Liver (tissue), 9 donors: ENCODE data around the gene FLRT2. TPM values are rescaled to one million over a fixed set of nuclear protein-coding genes. Genes with fewer than 3 reads are reported as not detected.

Experiments
- DNase-seq: peaks from one replicate; pipeline ENCODE4 v3.0.0-alpha.2; 2017; ENCODE audit warnings: low spot score
- H3K27ac ChIP-seq, 2 donors: one replicate each; pipeline ENCODE4 v1.7.0; 2013; ENCODE audit warnings: inconsistent platforms in 2 of 2, low read length in 2 of 2, control low read depth in 1 of 2, low read depth in 1 of 2, mild to moderate bottlenecking in 1 of 2
- H3K27me3 ChIP-seq, 4 donors: one replicate each; pipeline versions ENCODE4 v1.6.1 to v1.7.0; 2013; ENCODE audit warnings: low read length in 3 of 4, inconsistent platforms in 1 of 4, mild to moderate bottlenecking in 1 of 4, moderate library complexity in 1 of 4; ENCODE audit not compliant: control insufficient read depth in 4 of 4, insufficient read depth in 4 of 4
- H3K36me3 ChIP-seq, 4 donors: one replicate each; pipeline versions ENCODE4 v1.6.1 to v1.7.0; 2013; ENCODE audit warnings: low read length in 3 of 4, mild to moderate bottlenecking in 3 of 4, low read depth in 1 of 4, moderate library complexity in 1 of 4; ENCODE audit not compliant: control insufficient read depth in 4 of 4, insufficient read depth in 3 of 4
- H3K4me1 ChIP-seq, 4 donors: one replicate each; pipeline versions ENCODE4 v1.6.1 to v1.7.0; 2013; ENCODE audit warnings: low read length in 3 of 4, mild to moderate bottlenecking in 3 of 4, moderate library complexity in 1 of 4; ENCODE audit not compliant: control insufficient read depth in 4 of 4, insufficient read depth in 4 of 4
- H3K4me3 ChIP-seq, 3 donors: one replicate each; pipeline versions ENCODE4 v1.6.1 to v1.7.0; 2013; ENCODE audit warnings: low read length in 3 of 3, control low read depth in 1 of 3, low read depth in 1 of 3, mild to moderate bottlenecking in 1 of 3
- H3K9ac ChIP-seq, 2 donors: one replicate each; pipeline ENCODE4 v1.7.0; 2013; ENCODE audit warnings: low read length in 2 of 2, mild to moderate bottlenecking in 2 of 2, moderate library complexity in 2 of 2, control low read depth in 1 of 2, low read depth in 1 of 2
- H3K9me3 ChIP-seq, 4 donors: one replicate each; pipeline versions ENCODE4 v1.6.1 to v1.7.0; 2013; ENCODE audit warnings: low read length in 3 of 4; ENCODE audit not compliant: control insufficient read depth in 4 of 4
- EGR1 ChIP-seq, 2 donors: IDR thresholded peaks; 2 replicates each; pipeline ENCODE4 v1.6.1; 2016 to 2018; ENCODE audit warnings: antibody characterized with exemption in 2 of 2, low read depth in 2 of 2
- FOXA1 ChIP-seq: IDR thresholded peaks from 2 replicates; pipeline ENCODE4 v1.6.1; 2016; ENCODE audit warnings: antibody characterized with exemption
- FOXA2 ChIP-seq: IDR thresholded peaks from 2 replicates; pipeline ENCODE4 v1.6.1; 2016; ENCODE audit warnings: antibody characterized with exemption
- GABPA ChIP-seq, 2 donors: IDR thresholded peaks in 1 of 2; conservative IDR thresholded peaks in 1 of 2; 2 replicates each; pipeline ENCODE4 v1.6.1; 2016; ENCODE audit warnings: antibody characterized with exemption in 2 of 2, mild to moderate bottlenecking in 1 of 2, moderate library complexity in 1 of 2
- HNF4A ChIP-seq, 2 donors: conservative IDR thresholded peaks; 2 replicates each; pipeline ENCODE4 v1.6.1; 2016; ENCODE audit warnings: antibody characterized with exemption in 2 of 2, mild to moderate bottlenecking in 2 of 2
- HNF4G ChIP-seq: IDR thresholded peaks from 2 replicates; pipeline ENCODE4 v1.6.1; 2016; ENCODE audit warnings: antibody characterized with exemption
- JUND ChIP-seq, 2 donors: IDR thresholded peaks; 2 replicates each; pipeline ENCODE4 v1.6.1; 2016; ENCODE audit warnings: antibody characterized with exemption in 2 of 2
- NR2F2 ChIP-seq: IDR thresholded peaks from 2 replicates; pipeline ENCODE4 v1.6.1; 2016; ENCODE audit warnings: antibody characterized with exemption
- RAD21 ChIP-seq, 2 donors: IDR thresholded peaks; 2 replicates each; pipeline ENCODE4 v1.6.1; 2016; ENCODE audit warnings: antibody characterized with exemption in 2 of 2, mild to moderate bottlenecking in 2 of 2
- RXRA ChIP-seq, 2 donors: IDR thresholded peaks; 2 replicates each; pipeline ENCODE4 v1.6.1; 2017 to 2018; ENCODE audit warnings: antibody characterized with exemption in 2 of 2, mild to moderate bottlenecking in 1 of 2
- SP1 ChIP-seq: IDR thresholded peaks from 2 replicates; pipeline ENCODE4 v1.6.1; 2018; ENCODE audit warnings: antibody characterized with exemption, mild to moderate bottlenecking
- TAF1 ChIP-seq: conservative IDR thresholded peaks from 2 replicates; pipeline ENCODE4 v1.6.1; 2016; ENCODE audit warnings: antibody characterized with exemption, mild to moderate bottlenecking
- YY1 ChIP-seq: IDR thresholded peaks from 2 replicates; pipeline ENCODE4 v1.6.1; 2016; ENCODE audit warnings: antibody characterized with exemption, mild to moderate bottlenecking
- WGBS: extraction: QIAGEN DNeasy Blood & Tissue Kit; methylation state at CpG from one replicate; pipeline ENCODE4 v1.1.7; 2013; 5-methylcytosine and 5-hydroxymethylcytosine counted together
- polyA plus RNA-seq, 2 donors: library from polyadenylated mRNA; stranded (reverse) in 1 of 2; unstranded in 1 of 2; fragments of 200-250 nt in 1 of 2; fragments of >200 nt in 1 of 2; fragmentation: Nextera tagmentation in 1 of 2; extraction: Ambion mirVana in 1 of 2; gene quantifications; one replicate each; pipeline versions ENCODE4 v1.2.1 to v1.2.3, GENCODE V29; 2013 to 2015
- total RNA-seq, 2 donors: library from RNA; depleted of rRNA; stranded (reverse); fragments of >200 nt; gene quantifications; one replicate each; pipeline ENCODE4 v1.2.3, GENCODE V29; 2014
- TF ChIP-seq, protein P1 (sequence below): IDR thresholded peaks from 2 replicates; pipeline ENCODE4 v1.6.1; 2016; ENCODE audit warnings: antibody characterized with exemption
- TF ChIP-seq, protein P2 (sequence below): IDR thresholded peaks from 2 replicates; pipeline ENCODE4 v1.6.1; 2016; ENCODE audit warnings: antibody characterized with exemption
- TF ChIP-seq, protein P3 (sequence below): fragments of 150-350 bp; IDR thresholded peaks from 2 replicates; pipeline ENCODE4 v1.5.1; 2017; ENCODE audit warnings: improper control_type of control experiment, low read depth, low read length; ENCODE audit not compliant: missing input control
- TF ChIP-seq, protein P4 (sequence below): IDR thresholded peaks from 2 replicates; pipeline ENCODE4 v1.6.1; 2016; ENCODE audit warnings: antibody characterized with exemption, mild to moderate bottlenecking
- TF ChIP-seq, protein P5 (sequence below): IDR thresholded peaks from 2 replicates; pipeline ENCODE4 v1.6.1; 2016; ENCODE audit warnings: antibody characterized with exemption
- donor health status: healthy.
- donor health status: healthy.
- donor health status: healthy.
- donor health status: healthy.
- donor health status: healthy.

The FLRT2 gene
- total and polyA plus RNA-seq, 4 donors, result 0.90 to 8.2 (median 1.8) TPM

DNA sequence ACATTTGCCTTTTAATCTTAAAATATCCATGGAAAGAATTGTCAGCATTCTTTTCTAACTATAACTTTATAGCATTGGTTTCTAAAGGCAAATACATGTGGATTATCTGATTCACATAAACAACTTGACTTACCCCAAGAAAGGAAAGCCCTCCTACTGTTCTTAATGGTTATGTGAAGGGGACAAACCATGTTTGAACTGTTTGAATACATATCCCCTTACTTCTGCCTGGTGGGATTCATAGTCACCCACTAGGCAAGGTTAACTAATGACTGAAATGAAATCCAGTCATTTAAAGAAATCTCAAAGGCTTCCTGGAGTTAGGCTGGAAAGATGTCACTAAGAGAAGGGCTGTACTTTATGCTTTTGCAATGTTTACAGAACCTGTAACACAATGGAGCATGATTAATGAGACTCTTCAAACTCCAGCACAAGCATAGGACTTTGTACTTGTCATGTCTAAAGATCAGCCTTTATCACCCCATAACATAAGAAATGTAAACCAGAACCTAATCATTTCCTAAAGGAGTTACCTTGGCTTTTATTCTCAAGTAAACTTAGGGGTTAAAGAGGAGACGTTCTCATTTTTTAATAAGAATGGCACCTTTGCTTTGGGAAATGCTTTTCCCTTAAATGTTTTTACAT, 10.2 kb upstream of the FLRT2 start:
- WGBS, result 44% methylated on average over 1 of the region's 1 CpG
- H3K4me3 ChIP-seq, result no peak overlapping the region
- TF ChIP-seq JUND (IDR thresholded peaks at IDR 0.05) (no peak), HNF4G (no peak), HNF4A (conservative IDR thresholded peaks at IDR 0.05) (peak in 1 of 2 donors; percentile 57), EGR1 (IDR thresholded peaks at IDR 0.05; ENCODE audit: low read depth in 2 of 2) (no peak), FOXA2 (peak; percentile 27), NR2F2 (no peak), RXRA (IDR thresholded peaks at IDR 0.05) (peak in 1 of 2 donors; percentile 6), FOXA1 (no peak), SP1 (no peak), RAD21 (IDR thresholded peaks at IDR 0.05) (no peak), YY1 (no peak), GABPA (IDR thresholded peaks at IDR 0.05 in 1 of 2, conservative IDR thresholded peaks at IDR 0.05 in 1 of 2) (no peak), TAF1 (no peak)
- TF ChIP-seq, protein P1, sequence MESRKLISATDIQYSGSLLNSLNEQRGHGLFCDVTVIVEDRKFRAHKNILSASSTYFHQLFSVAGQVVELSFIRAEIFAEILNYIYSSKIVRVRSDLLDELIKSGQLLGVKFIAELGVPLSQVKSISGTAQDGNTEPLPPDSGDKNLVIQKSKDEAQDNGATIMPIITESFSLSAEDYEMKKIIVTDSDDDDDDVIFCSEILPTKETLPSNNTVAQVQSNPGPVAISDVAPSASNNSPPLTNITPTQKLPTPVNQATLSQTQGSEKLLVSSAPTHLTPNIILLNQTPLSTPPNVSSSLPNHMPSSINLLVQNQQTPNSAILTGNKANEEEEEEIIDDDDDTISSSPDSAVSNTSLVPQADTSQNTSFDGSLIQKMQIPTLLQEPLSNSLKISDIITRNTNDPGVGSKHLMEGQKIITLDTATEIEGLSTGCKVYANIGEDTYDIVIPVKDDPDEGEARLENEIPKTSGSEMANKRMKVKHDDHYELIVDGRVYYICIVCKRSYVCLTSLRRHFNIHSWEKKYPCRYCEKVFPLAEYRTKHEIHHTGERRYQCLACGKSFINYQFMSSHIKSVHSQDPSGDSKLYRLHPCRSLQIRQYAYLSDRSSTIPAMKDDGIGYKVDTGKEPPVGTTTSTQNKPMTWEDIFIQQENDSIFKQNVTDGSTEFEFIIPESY, result no peak
- TF ChIP-seq, protein P2, sequence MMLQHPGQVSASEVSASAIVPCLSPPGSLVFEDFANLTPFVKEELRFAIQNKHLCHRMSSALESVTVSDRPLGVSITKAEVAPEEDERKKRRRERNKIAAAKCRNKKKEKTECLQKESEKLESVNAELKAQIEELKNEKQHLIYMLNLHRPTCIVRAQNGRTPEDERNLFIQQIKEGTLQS, result no peak
- TF ChIP-seq, protein P3, sequence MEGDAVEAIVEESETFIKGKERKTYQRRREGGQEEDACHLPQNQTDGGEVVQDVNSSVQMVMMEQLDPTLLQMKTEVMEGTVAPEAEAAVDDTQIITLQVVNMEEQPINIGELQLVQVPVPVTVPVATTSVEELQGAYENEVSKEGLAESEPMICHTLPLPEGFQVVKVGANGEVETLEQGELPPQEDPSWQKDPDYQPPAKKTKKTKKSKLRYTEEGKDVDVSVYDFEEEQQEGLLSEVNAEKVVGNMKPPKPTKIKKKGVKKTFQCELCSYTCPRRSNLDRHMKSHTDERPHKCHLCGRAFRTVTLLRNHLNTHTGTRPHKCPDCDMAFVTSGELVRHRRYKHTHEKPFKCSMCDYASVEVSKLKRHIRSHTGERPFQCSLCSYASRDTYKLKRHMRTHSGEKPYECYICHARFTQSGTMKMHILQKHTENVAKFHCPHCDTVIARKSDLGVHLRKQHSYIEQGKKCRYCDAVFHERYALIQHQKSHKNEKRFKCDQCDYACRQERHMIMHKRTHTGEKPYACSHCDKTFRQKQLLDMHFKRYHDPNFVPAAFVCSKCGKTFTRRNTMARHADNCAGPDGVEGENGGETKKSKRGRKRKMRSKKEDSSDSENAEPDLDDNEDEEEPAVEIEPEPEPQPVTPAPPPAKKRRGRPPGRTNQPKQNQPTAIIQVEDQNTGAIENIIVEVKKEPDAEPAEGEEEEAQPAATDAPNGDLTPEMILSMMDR, result no peak
- TF ChIP-seq, protein P4, sequence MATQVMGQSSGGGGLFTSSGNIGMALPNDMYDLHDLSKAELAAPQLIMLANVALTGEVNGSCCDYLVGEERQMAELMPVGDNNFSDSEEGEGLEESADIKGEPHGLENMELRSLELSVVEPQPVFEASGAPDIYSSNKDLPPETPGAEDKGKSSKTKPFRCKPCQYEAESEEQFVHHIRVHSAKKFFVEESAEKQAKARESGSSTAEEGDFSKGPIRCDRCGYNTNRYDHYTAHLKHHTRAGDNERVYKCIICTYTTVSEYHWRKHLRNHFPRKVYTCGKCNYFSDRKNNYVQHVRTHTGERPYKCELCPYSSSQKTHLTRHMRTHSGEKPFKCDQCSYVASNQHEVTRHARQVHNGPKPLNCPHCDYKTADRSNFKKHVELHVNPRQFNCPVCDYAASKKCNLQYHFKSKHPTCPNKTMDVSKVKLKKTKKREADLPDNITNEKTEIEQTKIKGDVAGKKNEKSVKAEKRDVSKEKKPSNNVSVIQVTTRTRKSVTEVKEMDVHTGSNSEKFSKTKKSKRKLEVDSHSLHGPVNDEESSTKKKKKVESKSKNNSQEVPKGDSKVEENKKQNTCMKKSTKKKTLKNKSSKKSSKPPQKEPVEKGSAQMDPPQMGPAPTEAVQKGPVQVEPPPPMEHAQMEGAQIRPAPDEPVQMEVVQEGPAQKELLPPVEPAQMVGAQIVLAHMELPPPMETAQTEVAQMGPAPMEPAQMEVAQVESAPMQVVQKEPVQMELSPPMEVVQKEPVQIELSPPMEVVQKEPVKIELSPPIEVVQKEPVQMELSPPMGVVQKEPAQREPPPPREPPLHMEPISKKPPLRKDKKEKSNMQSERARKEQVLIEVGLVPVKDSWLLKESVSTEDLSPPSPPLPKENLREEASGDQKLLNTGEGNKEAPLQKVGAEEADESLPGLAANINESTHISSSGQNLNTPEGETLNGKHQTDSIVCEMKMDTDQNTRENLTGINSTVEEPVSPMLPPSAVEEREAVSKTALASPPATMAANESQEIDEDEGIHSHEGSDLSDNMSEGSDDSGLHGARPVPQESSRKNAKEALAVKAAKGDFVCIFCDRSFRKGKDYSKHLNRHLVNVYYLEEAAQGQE, result no peak
- TF ChIP-seq, protein P5, sequence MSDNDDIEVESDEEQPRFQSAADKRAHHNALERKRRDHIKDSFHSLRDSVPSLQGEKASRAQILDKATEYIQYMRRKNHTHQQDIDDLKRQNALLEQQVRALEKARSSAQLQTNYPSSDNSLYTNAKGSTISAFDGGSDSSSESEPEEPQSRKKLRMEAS, result no peak
- H3K9me3 ChIP-seq, result no peaks in the 10 kb centered on the region
- H3K36me3 ChIP-seq, result no peaks in the 10 kb centered on the region
- H3K27me3 ChIP-seq, result no peaks in the 10 kb centered on the region
- no peaks in the 10 kb centered on the region for H3K4me1 ChIP-seq
- H3K9ac ChIP-seq, result no peak overlapping the region
- H3K27ac ChIP-seq, result no peak overlapping the region
- DNase-seq, result no peak
